ENCODE data around the gene PIP4K2B. TPM values are rescaled to one million over a fixed set of nuclear protein-coding genes. Genes with fewer than 3 reads are reported as not detected.

Gene PIP4K2B
- total and polyA plus RNA-seq, 8 donors, result 9.0 to 22.2 (median 13.1) TPM

- peak overlapping the region; percentile 42 to 91 (median 91) for H3K27ac ChIP-seq
- TF ChIP-seq CTCF (IDR thresholded peaks at IDR 0.05), result no peak
- no peak overlapping the region for H3K4me3 ChIP-seq
- H3K36me3 ChIP-seq, result peaks cover 0 to 4% (median 0%) of the 10 kb centered on the region in 3 donors
- H3K9me3 ChIP-seq, result no peaks in the 10 kb centered on the region
- H3K4me1 ChIP-seq, result peaks cover 33 to 48% (median 35%) of the 10 kb centered on the region in 3 donors
- FAIRE-seq, result no peak
- whole genome bisulfite sequencing, 2 donors, result 36 to 39% methylated on average over 4 of the region's 4 CpGs
- H3K27me3 ChIP-seq, result no peaks in the 10 kb centered on the region
- intact Hi-C loops (cut with DNase I), result no loop called here
- DNase-seq, result peak in 4 of 6 donors; percentile 56 to 74 (median 57)
- ATAC-seq, result peak in 3 of 4 donors; percentile 7 to 33 (median 24)
Observed at GRCh38 chr17:38743556-38744171, 55.7 kb downstream of the PIP4K2B start.

- ATAC-seq (peak; percentile 40 to 66 (median 59)), FAIRE-seq (no peak), DNase-seq (peak; percentile 35 to 82 (median 71))
- Histone ChIP-seq H3K27ac (peak overlapping the region; percentile 86 to 91 (median 91)), H3K36me3 (peaks cover 0 to 13% (median 0%) of the 10 kb centered on the region in 3 donors), H3K4me1 (peaks cover 33 to 48% (median 35%) of the 10 kb centered on the region in 3 donors), H3K4me3 (no peak overlapping the region), H3K27me3 (no peaks in the 10 kb centered on the region), H3K9me3 (no peaks in the 10 kb centered on the region)
- no peak for TF ChIP-seq CTCF (IDR thresholded peaks at IDR 0.05)
- intact Hi-C loops (cut with DNase I), result no loop called here
- WGBS, 2 donors, result 33 to 40% methylated on average over 20 to 22 of the region's 22 CpGs
Observed at GRCh38 chr17:38742411-38743308, 56.7 kb downstream of the PIP4K2B start.

- no peak overlapping the region for H3K4me3 ChIP-seq
- TF ChIP-seq CTCF (IDR thresholded peaks at IDR 0.05), result no peak
- H3K4me1 ChIP-seq, result peaks cover 33 to 48% (median 35%) of the 10 kb centered on the region in 3 donors
- FAIRE-seq (no peak), DNase-seq (peak; percentile 80 to 96 (median 90)), ATAC-seq (peak; percentile 79 to 86 (median 83))
- intact Hi-C loops (cut with DNase I), result no loop called here
- H3K36me3 ChIP-seq, result peaks cover 0 to 13% (median 0%) of the 10 kb centered on the region in 3 donors
- H3K9me3 ChIP-seq, result no peaks in the 10 kb centered on the region
- no peaks in the 10 kb centered on the region for H3K27me3 ChIP-seq
- 6 to 11% methylated on average over 7 of the region's 7 CpGs for WGBS, 2 donors
- H3K27ac ChIP-seq, result peak overlapping the region; percentile 86 to 91 (median 91)
Observed at GRCh38 chr17:38741921-38742410, 57.4 kb downstream of the PIP4K2B start.

- no peak for FAIRE-seq
- H3K4me1 ChIP-seq, result peaks cover 33 to 43% (median 35%) of the 10 kb centered on the region in 3 donors
Observed at GRCh38 chr17:38741461-38741860, 57.9 kb downstream of the PIP4K2B start.

More at GRCh38 chr17:38741461-38741860, 57.9 kb downstream of the PIP4K2B start:
- H3K4me3 ChIP-seq, result no peak overlapping the region
- 37 to 39% methylated on average over 5 of the region's 5 CpGs for WGBS, 2 donors
- intact Hi-C loops (cut with DNase I), result no loop called here
- peak in 3 of 4 donors; percentile 0 for ATAC-seq
- H3K27ac ChIP-seq, result peak overlapping the region; percentile 86 to 91 (median 91)
- TF ChIP-seq CTCF (IDR thresholded peaks at IDR 0.05), result no peak
- peaks cover 0 to 13% (median 0%) of the 10 kb centered on the region in 3 donors for H3K36me3 ChIP-seq
- no peaks in the 10 kb centered on the region for H3K27me3 ChIP-seq
- H3K9me3 ChIP-seq, result no peaks in the 10 kb centered on the region
- DNase-seq, result no peak

Data from pancreas (tissue), 10 donors.